Keratinocyte (primary cell): Measurements from ENCODE around the gene HIVEP1. TPM values are rescaled to one million over a fixed set of nuclear protein-coding genes. Genes with fewer than 3 reads are reported as not detected.

Experiments used
- DNase-seq: peaks from one replicate; pipeline ENCODE4 v3.0.0-alpha.2; 2011; ENCODE audit warnings: low read depth, missing footprints, low spot score
- FAIRE-seq: peaks from 2 replicates; lab custom pipeline; 2011; peaks lifted over from hg19 to GRCh38; lab: Jason Lieb, UNC
- H2AFZ ChIP-seq: 2 replicates; pipeline ENCODE4 v1.6.0; 2012; ENCODE audit warnings: low read length, control low read depth, inconsistent platforms; ENCODE audit not compliant: control insufficient read depth
- H3K27ac ChIP-seq: 2 replicates; pipeline ENCODE4 v1.5.1; 2011; ENCODE audit warnings: low read length; ENCODE audit not compliant: control insufficient read depth, insufficient read depth
- H3K27me3 ChIP-seq: 3 replicates; pipeline ENCODE4 v1.6.0; 2011; ENCODE audit warnings: low read length; ENCODE audit not compliant: control insufficient read depth, insufficient read depth; ENCODE audit errors: extremely low read depth
- H3K36me3 ChIP-seq, 2 experiments: 2 replicates in 1 of 2; 3 replicates in 1 of 2; pipeline ENCODE4 v1.5.1; 2011; ENCODE audit warnings: low read length in 2 of 2, mild to moderate bottlenecking in 1 of 2; ENCODE audit not compliant: control insufficient read depth in 2 of 2, insufficient read depth in 2 of 2; ENCODE audit errors: extremely low read depth in 1 of 2
- H3K4me1 ChIP-seq: 3 replicates; pipeline ENCODE4 v1.5.1; 2011; ENCODE audit warnings: low read length; ENCODE audit not compliant: control insufficient read depth, insufficient read depth; ENCODE audit errors: extremely low read depth
- H3K4me2 ChIP-seq: 3 replicates; pipeline ENCODE4 v1.6.0; 2011; ENCODE audit warnings: low read depth, low read length; ENCODE audit not compliant: control insufficient read depth, insufficient read depth; ENCODE audit errors: extremely low read depth
- H3K4me3 ChIP-seq, 3 experiments: fragments of 200-600 bp in 1 of 3; sonication (generic) in 1 of 3; 2 replicates in 2 of 3; 3 replicates in 1 of 3; pipeline ENCODE4 v1.5.1; 2011 to 2016; ENCODE audit warnings: low read length in 3 of 3, mild to moderate bottlenecking in 3 of 3, control low read depth in 2 of 3, inconsistent platforms in 1 of 3, low read depth in 1 of 3, mixed read lengths in 1 of 3, mixed run types in 1 of 3, moderate library complexity in 1 of 3; ENCODE audit not compliant: control insufficient read depth in 2 of 3, insufficient read depth in 2 of 3; ENCODE audit errors: extremely low read depth in 1 of 3
- H3K79me2 ChIP-seq: 2 replicates; pipeline ENCODE4 v1.6.0; 2012; ENCODE audit warnings: low read length; ENCODE audit not compliant: control insufficient read depth, insufficient read depth
- H3K9ac ChIP-seq: 3 replicates; pipeline ENCODE4 v1.6.0; 2011; ENCODE audit warnings: low read length; ENCODE audit not compliant: control insufficient read depth, insufficient read depth; ENCODE audit errors: extremely low read depth
- H3K9me1 ChIP-seq: 3 replicates; pipeline ENCODE4 v1.6.0; 2011; ENCODE audit warnings: low read length; ENCODE audit not compliant: control insufficient read depth, insufficient read depth; ENCODE audit errors: extremely low read depth
- H3K9me3 ChIP-seq: 2 replicates; pipeline ENCODE4 v1.5.1; 2012; ENCODE audit warnings: low read depth, low read length; ENCODE audit not compliant: control insufficient read depth
- H4K20me1 ChIP-seq: 3 replicates; pipeline ENCODE4 v1.6.0; 2011; ENCODE audit warnings: low read length; ENCODE audit not compliant: control insufficient read depth, insufficient read depth; ENCODE audit errors: extremely low read depth
- CTCF ChIP-seq, 3 experiments: IDR thresholded peaks in 1 of 3; conservative IDR thresholded peaks in 1 of 3; optimal IDR thresholded peaks in 1 of 3; 2 replicates in 2 of 3; 3 replicates in 1 of 3; pipeline versions ENCODE3 to v1.5.1; 2011; ENCODE audit warnings: low read length in 3 of 3, mild to moderate bottlenecking in 3 of 3, moderate library complexity in 2 of 3, control low read depth in 1 of 3, inconsistent platforms in 1 of 3; ENCODE audit not compliant: insufficient read depth in 2 of 3; ENCODE audit errors: extremely low read depth in 1 of 3
- EZH2 ChIP-seq: IDR thresholded peaks from one replicate; pipeline ENCODE4 v1.6.1; 2012; ENCODE audit warnings: inconsistent platforms, mild to moderate bottlenecking, low read length, moderate library complexity
- dilution Hi-C: fragments of 300-500 bp; cut with MboI; formaldehyde crosslinking; loops from one replicate; pipeline ENCODE4 v1.7.0; 2020; ENCODE audit warnings: low sequenced_read_pairs; ENCODE audit not compliant: extremely low pct_ligation_motif_present
- polyA plus RNA-seq, 5 experiments: library from polyadenylated mRNA; depleted of rRNA in 3 of 5; stranded (reverse) in 3 of 5; stranded (forward) in 1 of 5; unstranded in 1 of 5; fragments of >200 nt; gene quantifications; 1 replicate in 1 of 5; 2 replicates in 3 of 5; 3 replicates in 1 of 5; pipeline versions ENCODE4 v1.2.1 to v1.2.3, GENCODE V29; 2011 to 2012; ENCODE audit warnings: missing spikeins in 2 of 5, low read depth in 1 of 5, low replicate concordance in 1 of 5

Gene HIVEP1
- polyA plus RNA-seq, 1 donor (not counting 4 experiments of a cell fraction or from before 2014, with no cell fraction given) = 13.7 TPM

DNA sequence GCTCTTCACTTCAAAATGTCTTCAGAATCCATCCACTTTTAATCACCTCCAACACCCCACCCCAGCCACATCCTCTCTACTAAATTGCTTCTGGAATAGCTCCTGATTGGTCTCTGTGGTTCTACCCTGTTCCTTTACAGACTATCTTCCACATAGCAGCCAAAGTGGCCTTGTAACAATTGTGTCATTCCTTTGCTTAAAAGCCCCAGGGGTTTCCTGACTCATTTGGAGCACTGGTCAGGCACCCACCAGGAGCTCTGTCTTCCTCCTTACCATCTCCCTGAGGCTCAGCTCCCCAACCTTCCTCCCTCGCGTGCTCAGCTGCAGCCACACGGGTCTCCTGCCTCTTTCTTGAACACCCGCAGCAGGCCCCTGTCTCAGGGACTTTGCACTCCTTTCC lies 126.8 kb downstream of the HIVEP1 start:
- Histone ChIP-seq H3K79me2 (no peaks in the 10 kb centered on the region), H3K4me3 (no peak overlapping the region), H4K20me1 (no peaks in the 10 kb centered on the region), H3K9me1 (no peaks in the 10 kb centered on the region), H3K36me3 (peaks cover 13 to 17% of the 10 kb centered on the region in 2 experiments), H3K9ac (no peak overlapping the region), H3K4me2 (no peak overlapping the region), H3K27ac (no peak overlapping the region), H3K27me3 (no peaks in the 10 kb centered on the region), H2AFZ (no peak overlapping the region), H3K4me1 (peaks cover 5% of the 10 kb centered on the region), H3K9me3 (no peaks in the 10 kb centered on the region)
- dilution Hi-C loops = no loop called here
- no peak for DNase-seq
- no peak for FAIRE-seq
- no peak for TF ChIP-seq EZH2
- no peak for TF ChIP-seq CTCF (optimal IDR thresholded peaks at IDR 0.05 in 1 of 3, IDR thresholded peaks at IDR 0.05 in 1 of 3, conservative IDR thresholded peaks at IDR 0.05 in 1 of 3; ENCODE audit: extremely low read depth in 1 of 3, insufficient read depth in 2 of 3, low read length in 3 of 3)

GRCh38 chr6:12147557-12148316 lies 135.6 kb downstream of the HIVEP1 start:
- Histone ChIP-seq H3K27ac (peak overlapping the region; percentile 54), H3K9ac (no peak overlapping the region), H3K4me3 (no peak overlapping the region), H4K20me1 (no peaks in the 10 kb centered on the region), H3K9me1 (no peaks in the 10 kb centered on the region), H3K9me3 (no peaks in the 10 kb centered on the region), H3K79me2 (no peaks in the 10 kb centered on the region), H3K4me2 (no peak overlapping the region), H3K36me3 (no peaks in the 10 kb centered on the region), H3K4me1 (peaks cover 15% of the 10 kb centered on the region), H2AFZ (no peak overlapping the region), H3K27me3 (no peaks in the 10 kb centered on the region)
- DNase-seq (no peak), FAIRE-seq (no peak)
- dilution Hi-C loops = no loop called here
- no peak for TF ChIP-seq EZH2
- TF ChIP-seq CTCF (optimal IDR thresholded peaks at IDR 0.05 in 1 of 3, IDR thresholded peaks at IDR 0.05 in 1 of 3, conservative IDR thresholded peaks at IDR 0.05 in 1 of 3; ENCODE audit: extremely low read depth in 1 of 3, insufficient read depth in 2 of 3, low read length in 3 of 3) = no peak
